Tibial nerve (tissue), 3 donors: ENCODE results near the gene ZC3H7B.

Source experiments
- POLR2A ChIP-seq, 2 donors: fragments of 450-650 bp; IDR thresholded peaks; one replicate each; pipeline ENCODE4 v1.6.1; 2017; ENCODE audit warnings: antibody characterized with exemption in 2 of 2, mild to moderate bottlenecking in 2 of 2, moderate library complexity in 2 of 2
- TF ChIP-seq, protein P1 (sequence below), 5 experiments: fragments of 200-600 bp in 3 of 5; fragments of 450-650 bp in 2 of 5; sonication (generic) in 3 of 5; IDR thresholded peaks; one replicate each; pipeline ENCODE4 v1.5.1; 2016 to 2019; ENCODE audit warnings: antibody characterized with exemption in 5 of 5, mild to moderate bottlenecking in 3 of 5, moderate library complexity in 2 of 5

DNA sequence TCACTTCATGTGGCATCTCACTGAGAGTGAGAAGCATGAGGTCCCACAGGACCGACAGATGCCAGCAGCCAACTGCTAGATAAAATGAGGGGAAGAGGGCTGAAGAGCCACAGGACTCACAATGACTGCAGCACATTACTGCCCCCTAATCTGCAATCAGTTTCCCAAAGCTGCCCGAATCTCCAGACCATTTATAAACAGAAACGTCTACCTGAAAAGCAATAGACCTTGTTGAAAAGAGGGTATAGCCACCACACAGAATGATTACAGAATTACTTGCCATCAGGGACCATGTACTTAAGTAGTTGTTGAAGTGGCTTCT lies 68.1 kb downstream of the ZC3H7B start:
- no peak for TF ChIP-seq POLR2A (IDR thresholded peaks at IDR 0.05)
- TF ChIP-seq, protein P1, sequence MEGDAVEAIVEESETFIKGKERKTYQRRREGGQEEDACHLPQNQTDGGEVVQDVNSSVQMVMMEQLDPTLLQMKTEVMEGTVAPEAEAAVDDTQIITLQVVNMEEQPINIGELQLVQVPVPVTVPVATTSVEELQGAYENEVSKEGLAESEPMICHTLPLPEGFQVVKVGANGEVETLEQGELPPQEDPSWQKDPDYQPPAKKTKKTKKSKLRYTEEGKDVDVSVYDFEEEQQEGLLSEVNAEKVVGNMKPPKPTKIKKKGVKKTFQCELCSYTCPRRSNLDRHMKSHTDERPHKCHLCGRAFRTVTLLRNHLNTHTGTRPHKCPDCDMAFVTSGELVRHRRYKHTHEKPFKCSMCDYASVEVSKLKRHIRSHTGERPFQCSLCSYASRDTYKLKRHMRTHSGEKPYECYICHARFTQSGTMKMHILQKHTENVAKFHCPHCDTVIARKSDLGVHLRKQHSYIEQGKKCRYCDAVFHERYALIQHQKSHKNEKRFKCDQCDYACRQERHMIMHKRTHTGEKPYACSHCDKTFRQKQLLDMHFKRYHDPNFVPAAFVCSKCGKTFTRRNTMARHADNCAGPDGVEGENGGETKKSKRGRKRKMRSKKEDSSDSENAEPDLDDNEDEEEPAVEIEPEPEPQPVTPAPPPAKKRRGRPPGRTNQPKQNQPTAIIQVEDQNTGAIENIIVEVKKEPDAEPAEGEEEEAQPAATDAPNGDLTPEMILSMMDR (IDR thresholded peaks at IDR 0.05), result no peak
